Stimulated activated CD4-positive, alpha-beta T cell treated with anti-CD3 and anti-CD28 coated beads, Interleukin-1b, Interleukin-23, amount 100 ng/mL, for 4 hours (primary cell): ENCODE measurements around the gene DFFA.
"Not testable (repeated sequence)": the region's sequence is repeated elsewhere in the genome, so short reads cannot be mapped to it uniquely, and the experiment has no call there.

Experiments used
- DNase-seq, 2 donors: peaks; one replicate each; pipeline ENCODE4 v3.0.0-alpha.2; 2020; ENCODE audit warnings: low read depth in 2 of 2

The DFFA gene

DNA sequence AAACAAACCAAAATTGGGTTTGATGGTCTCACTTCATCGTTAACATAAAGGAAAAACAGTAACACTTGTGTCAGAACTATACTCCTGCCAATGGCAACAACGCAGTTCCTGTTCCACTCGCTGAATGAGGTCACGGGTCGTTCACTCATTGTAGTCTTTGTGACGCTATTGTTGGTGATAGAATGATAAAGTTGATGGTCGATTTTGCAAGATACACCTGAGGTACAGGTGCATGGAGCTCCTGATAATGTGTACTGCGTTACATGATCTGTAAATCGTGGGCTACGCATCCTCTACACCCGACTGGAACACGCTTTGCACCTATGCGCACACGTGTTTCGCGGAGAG lies 42.5 kb downstream of the DFFA start:
- DNase-seq = no peak

DNA sequence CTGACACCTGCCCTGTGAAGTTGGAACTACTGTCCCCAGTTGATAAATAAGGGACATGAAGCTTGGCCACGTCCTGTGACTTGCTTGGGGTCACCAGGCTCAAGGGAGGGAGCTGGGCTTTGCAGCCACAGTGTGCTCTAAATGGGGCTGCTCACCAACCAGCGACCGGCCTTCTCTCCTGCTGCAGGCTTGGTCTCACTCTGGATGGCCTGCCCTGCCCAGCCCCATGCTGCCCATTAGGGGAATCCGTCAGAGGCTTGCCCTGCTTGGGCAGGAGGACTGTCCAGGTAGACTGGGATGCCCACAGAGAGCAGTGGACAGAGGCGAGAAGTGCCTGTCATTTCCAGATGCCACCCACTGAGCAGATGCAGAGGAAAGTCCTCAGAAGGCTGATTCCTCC lies 43.3 kb downstream of the DFFA start:
- no peak for DNase-seq

DNA sequence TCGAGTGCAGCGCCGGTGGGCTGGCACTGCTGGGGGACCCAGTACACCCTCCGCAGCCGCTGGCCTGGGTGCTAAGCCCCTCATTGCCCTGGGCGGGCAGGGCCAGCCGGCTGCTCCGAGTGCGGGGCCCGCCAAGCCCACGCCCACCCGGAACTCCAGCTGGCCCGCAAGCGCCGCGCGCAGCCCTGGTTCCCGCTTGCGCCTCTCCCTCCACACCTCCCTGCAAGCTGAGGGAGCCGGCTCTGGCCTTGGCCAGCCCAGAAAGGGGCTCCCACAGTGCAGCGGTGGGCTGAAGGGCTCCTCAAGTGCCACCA lies 45.8 kb downstream of the DFFA start:
- DNase-seq = not testable (repeated sequence)

DNA sequence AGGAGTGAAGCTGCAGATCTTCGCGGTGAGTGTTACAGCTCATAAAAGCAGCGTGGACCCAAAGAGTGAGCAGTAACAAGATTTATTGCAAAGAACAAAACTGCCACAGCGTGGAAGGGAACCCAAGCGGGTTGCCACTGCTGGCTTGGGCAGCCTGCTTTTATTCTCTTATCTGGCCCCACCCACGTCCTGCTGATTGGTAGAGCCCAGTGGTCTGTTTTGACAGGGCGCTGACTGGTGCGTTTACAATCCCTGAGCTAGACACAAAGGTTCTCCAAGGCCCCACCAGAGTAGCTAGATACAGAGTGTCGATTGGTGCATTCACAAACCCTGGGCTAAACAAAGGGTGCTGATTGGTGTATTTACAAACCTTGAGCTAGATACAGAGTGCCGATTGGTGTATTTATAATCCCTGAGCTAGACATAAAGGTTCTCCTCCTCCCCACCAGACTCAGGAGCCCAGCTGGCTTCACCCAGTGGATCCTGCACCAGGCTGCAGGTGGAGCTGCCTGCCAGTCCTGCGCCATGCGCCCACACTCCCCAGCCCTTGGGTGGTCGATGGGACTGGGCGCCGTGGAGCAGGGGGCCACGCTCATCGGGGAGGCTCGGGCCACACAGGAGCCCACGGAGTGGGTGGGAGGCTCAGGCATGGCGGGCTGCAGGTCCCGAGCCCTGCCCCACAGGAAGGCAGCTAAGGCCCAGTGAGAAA lies 46.3 kb downstream of the DFFA start:
- not testable (repeated sequence) for DNase-seq

DNA sequence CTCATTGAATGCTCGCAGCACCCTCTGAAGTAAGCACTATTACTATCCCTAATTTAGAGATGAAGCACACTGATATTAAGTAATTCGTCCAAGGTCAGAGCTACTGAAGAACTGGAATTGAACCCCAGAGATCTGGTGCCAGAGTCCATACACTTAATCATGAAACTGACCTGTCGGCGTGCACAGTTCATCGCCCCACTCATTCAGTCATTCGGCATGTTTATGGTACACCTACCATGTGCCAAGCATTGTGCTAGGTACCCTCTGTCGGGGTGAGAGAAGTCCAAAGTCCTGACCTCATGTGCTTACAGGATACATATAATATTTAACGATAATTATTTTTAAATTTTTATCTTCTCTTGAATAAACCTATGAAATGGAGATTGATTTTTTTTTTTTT lies 47.7 kb downstream of the DFFA start:
- no peak for DNase-seq

DNA sequence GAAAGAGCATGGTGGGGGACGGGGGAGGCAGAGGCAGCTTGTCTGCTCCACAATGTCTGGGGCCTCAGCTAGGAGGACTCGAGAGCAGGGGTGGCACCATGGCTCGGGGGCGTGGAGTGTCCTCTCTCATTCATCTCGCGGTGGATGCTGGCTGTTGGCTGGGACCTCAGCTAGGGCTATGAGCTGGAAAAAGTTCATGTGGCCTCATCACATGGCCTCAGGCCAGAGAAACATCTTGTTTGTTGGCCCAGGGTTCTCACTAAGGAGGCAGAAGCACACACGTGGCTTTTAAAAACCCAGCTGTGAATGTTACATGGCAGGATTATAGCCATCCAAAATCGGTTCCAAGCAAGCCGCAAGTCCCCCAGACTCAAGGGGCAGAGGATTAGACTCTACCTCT lies 48.3 kb downstream of the DFFA start:
- DNase-seq = no peak

DNA sequence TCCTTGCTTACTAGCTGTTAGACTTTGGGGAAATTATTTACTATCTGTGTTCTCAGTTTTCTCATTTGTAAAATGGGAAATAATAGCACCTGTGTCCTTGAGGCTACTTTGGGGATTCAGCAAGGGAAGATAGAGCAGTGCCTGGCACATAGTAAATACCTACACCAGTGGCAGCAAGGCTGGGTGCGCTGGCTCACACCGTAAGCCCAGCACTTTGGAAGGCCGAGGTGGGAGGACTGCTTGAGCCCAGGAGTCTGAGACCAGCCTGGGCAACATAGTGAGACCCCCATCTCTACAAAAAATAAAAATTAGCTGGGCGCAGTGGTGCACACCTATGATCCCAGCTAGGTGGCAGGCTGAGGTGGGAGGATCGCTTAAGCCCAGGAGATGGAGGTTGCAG lies 50.7 kb downstream of the DFFA start:
- no peak for DNase-seq

DNA sequence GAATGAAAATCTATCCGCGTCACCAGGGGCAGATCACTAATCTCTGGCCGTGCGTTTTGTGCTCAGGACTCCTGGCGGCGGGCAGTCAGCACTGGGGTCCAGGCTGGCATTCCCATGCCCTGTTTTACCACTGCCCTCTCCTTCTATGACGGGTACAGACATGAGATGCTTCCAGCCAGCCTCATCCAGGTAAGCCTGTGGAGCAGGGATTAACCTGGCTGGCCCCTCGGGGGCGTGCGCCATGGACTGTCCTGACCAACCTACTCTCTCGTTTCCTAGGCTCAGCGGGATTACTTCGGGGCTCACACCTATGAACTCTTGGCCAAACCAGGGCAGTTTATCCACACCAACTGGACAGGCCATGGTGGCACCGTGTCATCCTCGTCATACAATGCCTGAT lies 53.0 kb downstream of the DFFA start:
- no peak for DNase-seq

DNA sequence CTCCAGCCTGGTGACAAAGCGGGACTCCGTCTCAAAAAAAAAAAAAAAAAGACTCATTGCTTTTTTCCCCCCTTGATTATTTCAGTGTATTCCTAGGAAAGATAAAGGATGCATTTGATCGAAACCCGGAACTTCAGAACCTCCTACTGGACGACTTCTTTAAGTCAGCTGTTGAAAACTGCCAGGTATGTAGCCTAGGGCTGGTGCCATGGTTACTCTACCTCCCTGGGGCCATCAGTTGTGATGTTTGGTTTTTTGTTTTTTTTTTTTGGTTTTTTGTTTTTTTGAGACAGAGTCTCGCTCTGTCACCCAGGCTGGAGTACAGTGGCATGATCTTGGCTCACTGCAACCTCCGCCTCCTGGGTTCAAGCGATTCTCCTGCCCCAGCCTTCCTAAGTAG lies 53.6 kb downstream of the DFFA start:
- not testable (repeated sequence) for DNase-seq

DNA sequence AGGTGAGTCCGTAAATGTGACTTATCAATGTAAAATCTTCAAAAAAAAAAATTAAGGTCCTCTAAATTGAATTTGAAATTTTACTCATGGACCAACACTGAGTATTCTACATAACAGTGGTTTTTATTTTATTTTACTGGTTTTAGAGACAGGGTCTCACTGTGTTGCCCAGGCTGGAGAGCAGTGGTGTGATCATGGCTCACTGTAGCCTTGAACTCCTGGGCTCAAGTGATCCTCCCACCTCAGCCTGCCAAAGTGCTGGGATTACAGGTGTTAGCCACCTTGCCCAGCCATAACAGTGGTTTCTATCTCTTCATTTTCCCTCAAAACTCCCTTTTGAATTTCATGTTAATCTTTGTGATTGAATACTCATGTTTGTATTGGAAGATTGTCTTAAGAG lies 56.4 kb downstream of the DFFA start:
- not testable (repeated sequence) for DNase-seq

DNA sequence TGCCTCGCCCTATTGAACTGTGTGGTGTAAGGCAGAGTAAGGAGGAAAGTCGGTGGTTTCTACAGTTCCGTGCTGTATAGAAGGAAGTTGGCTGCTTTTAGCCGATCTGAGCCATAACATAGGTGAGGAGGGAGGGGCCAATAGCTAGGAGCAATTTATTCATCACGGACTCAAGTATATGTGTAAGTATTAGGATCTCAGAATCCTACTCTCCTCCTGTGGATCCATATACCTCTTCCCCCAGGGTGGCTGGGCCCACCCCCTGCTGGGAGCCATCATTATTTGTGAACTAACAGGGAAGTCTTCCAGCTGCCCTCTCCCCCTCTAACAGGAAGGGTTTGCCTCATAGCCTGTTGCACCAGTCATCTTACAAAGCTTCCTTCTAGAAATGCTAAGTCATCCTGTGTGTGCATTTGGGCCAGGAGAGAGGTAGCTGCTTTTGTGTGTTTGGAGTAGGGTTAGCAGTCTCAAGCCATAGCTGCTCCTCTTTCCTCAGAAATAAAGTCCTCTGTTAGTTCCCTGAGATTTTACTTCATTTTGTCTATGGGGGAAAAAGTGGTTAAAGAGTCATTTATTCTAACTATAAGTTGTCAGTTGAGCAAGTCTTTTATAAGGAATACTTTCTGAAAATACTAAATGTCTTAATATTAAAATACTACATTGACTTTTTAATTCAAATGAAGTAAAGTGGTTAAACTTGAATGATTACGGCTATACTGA lies 57.0 kb downstream of the DFFA start:
- no peak for DNase-seq

DNA sequence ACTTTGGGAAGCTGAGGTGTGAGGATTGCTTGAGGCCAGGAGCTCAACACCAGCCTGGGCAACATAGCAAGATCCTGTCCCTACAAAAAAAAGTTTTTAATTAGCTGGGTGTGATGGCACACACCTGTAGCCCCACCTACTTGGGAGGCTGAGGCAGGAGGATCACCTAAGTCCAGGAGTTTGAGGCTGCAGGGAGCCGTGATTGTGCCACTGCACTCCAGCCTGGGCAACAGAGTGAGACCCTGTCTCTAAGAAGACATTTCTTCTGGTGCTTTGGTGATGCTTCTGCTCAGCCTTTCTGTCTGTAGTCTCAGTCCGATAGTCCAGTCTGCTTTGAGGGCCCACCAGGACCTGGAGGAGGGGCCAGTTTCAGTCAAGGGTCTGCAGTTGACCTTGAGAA lies 65.1 kb downstream of the DFFA start:
- no peak for DNase-seq
